Breast epithelium (tissue), 4 donors: Measurements from ENCODE around the gene THAP10. TPM values are rescaled to one million over a fixed set of nuclear protein-coding genes. Genes with fewer than 3 reads are reported as not detected.

Source experiments
- DNase-seq, 2 donors: peaks; one replicate each; pipeline ENCODE4 v3.0.0-alpha.2; 2019; ENCODE audit warnings: low spot score in 2 of 2
- H3K27ac ChIP-seq, 2 donors: fragments of 200-600 bp; sonication (generic) in 1 of 2; one replicate each; pipeline ENCODE4 v1.5.1; 2016 to 2019; ENCODE audit warnings: mild to moderate bottlenecking in 1 of 2
- H3K27me3 ChIP-seq, 2 donors: fragments of 200-600 bp; sonication (generic) in 1 of 2; one replicate each; pipeline versions ENCODE4 v1.5.1 to v1.6.0; 2017 to 2019; ENCODE audit warnings: control low read depth in 1 of 2, mild to moderate bottlenecking in 1 of 2
- H3K36me3 ChIP-seq: fragments of 200-600 bp; one replicate; pipeline ENCODE4 v1.5.1; 2019
- H3K4me1 ChIP-seq, 2 donors: fragments of 200-600 bp; sonication (generic); one replicate each; pipeline ENCODE4 v1.5.1; 2016 to 2019; ENCODE audit warnings: control low read depth in 1 of 2
- H3K4me3 ChIP-seq, 3 donors: fragments of 200-600 bp; sonication (generic); 1 replicate in 2 of 3; 2 replicates in 1 of 3; pipeline ENCODE4 v1.5.1; 2016 to 2019; ENCODE audit warnings: mild to moderate bottlenecking in 3 of 3, moderate library complexity in 2 of 3
- H3K9me3 ChIP-seq, 2 donors: fragments of 200-600 bp; sonication (generic) in 1 of 2; one replicate each; pipeline ENCODE4 v1.5.1; 2016 to 2019; ENCODE audit warnings: control low read depth in 1 of 2
- POLR2A ChIP-seq: fragments of 450-650 bp; IDR thresholded peaks from one replicate; pipeline ENCODE4 v1.6.1; 2016; ENCODE audit warnings: antibody characterized with exemption, mild to moderate bottlenecking, moderate library complexity
- POLR2AphosphoS5 ChIP-seq, 3 donors: sonication (generic); formaldehyde crosslinking; IDR thresholded peaks; one replicate each; pipeline ENCODE4 v1.6.1; 2017; ENCODE audit warnings: antibody characterized with exemption in 3 of 3
- intact Hi-C: fragments of 100-400 bp; cut with DNase I; formaldehyde crosslinking; loops from one replicate; pipeline ENCODE4 v1.15.1; 2023; ENCODE audit warnings: low total_unique reads
- total RNA-seq, 3 donors: library from RNA; depleted of rRNA; stranded (reverse); fragments of >200 nt; gene quantifications; one replicate each; pipeline ENCODE4 v1.1.0, GENCODE V29; 2016
- TF ChIP-seq, protein P1 (sequence below), 3 donors: fragments of 450-650 bp; IDR thresholded peaks; one replicate each; pipeline ENCODE4 v1.5.1; 2016 to 2017; ENCODE audit warnings: antibody characterized with exemption in 3 of 3, mild to moderate bottlenecking in 3 of 3, moderate library complexity in 3 of 3

Gene THAP10
- total RNA-seq, 3 donors from 2014 or later = 1.8 to 5.9 (median 5.1) TPM

DNA sequence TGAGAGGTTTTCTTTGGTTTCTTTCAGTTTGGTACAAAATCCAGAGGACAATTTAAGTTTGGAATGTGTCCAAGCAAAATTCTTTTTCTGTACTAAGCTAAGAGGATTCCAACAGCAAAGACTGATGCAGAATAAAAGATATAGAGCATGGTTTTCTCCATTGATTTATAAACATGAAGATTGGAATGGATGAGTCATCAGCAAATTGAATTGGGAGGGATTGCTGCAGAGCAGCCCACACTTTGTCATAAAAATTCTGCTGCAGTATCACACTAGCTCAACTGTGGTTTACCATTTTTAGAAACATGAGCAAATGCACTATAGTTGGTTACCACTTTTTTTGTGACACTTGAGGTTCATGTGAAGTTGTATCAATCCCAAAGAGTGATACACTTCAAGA is 22.2 kb downstream of the THAP10 start:
- no peak overlapping the region for H3K4me3 ChIP-seq
- peaks cover 3 to 9% of the 10 kb centered on the region in 2 donors for H3K4me1 ChIP-seq
- no peaks in the 10 kb centered on the region for H3K9me3 ChIP-seq
- H3K27ac ChIP-seq = peak overlapping the region; percentile 35 to 36
- no peaks in the 10 kb centered on the region for H3K27me3 ChIP-seq
- TF ChIP-seq POLR2A (no peak), POLR2AphosphoS5 (IDR thresholded peaks at IDR 0.05) (no peak)
- TF ChIP-seq, protein P1, sequence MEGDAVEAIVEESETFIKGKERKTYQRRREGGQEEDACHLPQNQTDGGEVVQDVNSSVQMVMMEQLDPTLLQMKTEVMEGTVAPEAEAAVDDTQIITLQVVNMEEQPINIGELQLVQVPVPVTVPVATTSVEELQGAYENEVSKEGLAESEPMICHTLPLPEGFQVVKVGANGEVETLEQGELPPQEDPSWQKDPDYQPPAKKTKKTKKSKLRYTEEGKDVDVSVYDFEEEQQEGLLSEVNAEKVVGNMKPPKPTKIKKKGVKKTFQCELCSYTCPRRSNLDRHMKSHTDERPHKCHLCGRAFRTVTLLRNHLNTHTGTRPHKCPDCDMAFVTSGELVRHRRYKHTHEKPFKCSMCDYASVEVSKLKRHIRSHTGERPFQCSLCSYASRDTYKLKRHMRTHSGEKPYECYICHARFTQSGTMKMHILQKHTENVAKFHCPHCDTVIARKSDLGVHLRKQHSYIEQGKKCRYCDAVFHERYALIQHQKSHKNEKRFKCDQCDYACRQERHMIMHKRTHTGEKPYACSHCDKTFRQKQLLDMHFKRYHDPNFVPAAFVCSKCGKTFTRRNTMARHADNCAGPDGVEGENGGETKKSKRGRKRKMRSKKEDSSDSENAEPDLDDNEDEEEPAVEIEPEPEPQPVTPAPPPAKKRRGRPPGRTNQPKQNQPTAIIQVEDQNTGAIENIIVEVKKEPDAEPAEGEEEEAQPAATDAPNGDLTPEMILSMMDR (IDR thresholded peaks at IDR 0.05) = no peak
- H3K36me3 ChIP-seq = no peaks in the 10 kb centered on the region
- intact Hi-C loops = no loop called here
- DNase-seq = no peak

DNA sequence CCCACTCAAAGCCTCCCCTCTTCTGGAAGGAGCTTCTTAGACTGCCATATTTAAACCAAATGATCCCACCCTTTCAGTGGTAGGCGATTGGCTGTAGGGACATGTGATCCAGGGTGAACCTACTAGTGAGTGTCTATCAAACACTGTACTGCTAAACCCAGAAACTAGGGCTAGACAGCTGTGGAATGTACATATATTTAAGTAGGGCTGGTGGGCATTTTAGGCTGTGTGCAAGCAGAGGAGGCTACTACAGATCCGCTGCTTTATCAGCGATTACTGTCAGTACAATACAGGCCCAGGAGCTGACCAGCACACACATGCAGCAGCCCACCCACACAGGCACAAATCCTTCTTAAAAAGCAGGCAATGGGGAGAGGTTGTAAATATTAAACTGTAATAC is 22.9 kb downstream of the THAP10 start:
- Histone ChIP-seq H3K27me3 (no peaks in the 10 kb centered on the region), H3K27ac (peak overlapping the region in 1 of 2 donors; percentile 16), H3K4me3 (no peak overlapping the region), H3K36me3 (no peaks in the 10 kb centered on the region), H3K4me1 (peaks cover 3 to 9% of the 10 kb centered on the region in 2 donors), H3K9me3 (no peaks in the 10 kb centered on the region)
- intact Hi-C loops = no loop called here
- DNase-seq = no peak
- TF ChIP-seq, protein P1 (IDR thresholded peaks at IDR 0.05) = no peak
- TF ChIP-seq POLR2A (no peak), POLR2AphosphoS5 (IDR thresholded peaks at IDR 0.05) (no peak)

GRCh38 chr15:70867911-70868467 is 24.2 kb downstream of the THAP10 start:
- Histone ChIP-seq H3K4me3 (peak overlapping the region in 1 of 3 donors; percentile 3), H3K27ac (peak overlapping the region; percentile 40 to 48), H3K4me1 (peaks cover 7 to 9% of the 10 kb centered on the region in 2 donors), H3K27me3 (no peaks in the 10 kb centered on the region), H3K9me3 (no peaks in the 10 kb centered on the region), H3K36me3 (no peaks in the 10 kb centered on the region)
- TF ChIP-seq, protein P1 (IDR thresholded peaks at IDR 0.05) = no peak
- TF ChIP-seq POLR2A = no peak
- TF ChIP-seq POLR2AphosphoS5 (IDR thresholded peaks at IDR 0.05) = peak; percentile 13 to 49 (median 41)
- DNase-seq = no peak
- intact Hi-C loops = no loop called here

- no peak for DNase-seq
- intact Hi-C loops = no loop called here
- H3K36me3 ChIP-seq = no peaks in the 10 kb centered on the region
- peak overlapping the region in 1 of 2 donors; percentile 48 for H3K27ac ChIP-seq
- H3K27me3 ChIP-seq = no peaks in the 10 kb centered on the region
- H3K9me3 ChIP-seq = no peaks in the 10 kb centered on the region
- no peak overlapping the region for H3K4me3 ChIP-seq
- TF ChIP-seq POLR2A (no peak), POLR2AphosphoS5 (IDR thresholded peaks at IDR 0.05) (no peak)
- TF ChIP-seq, protein P1 (IDR thresholded peaks at IDR 0.05) = no peak
- peaks cover 7 to 9% of the 10 kb centered on the region in 2 donors for H3K4me1 ChIP-seq
Measured at GRCh38 chr15:70866982-70867641, 25.1 kb downstream of the THAP10 start.

DNA sequence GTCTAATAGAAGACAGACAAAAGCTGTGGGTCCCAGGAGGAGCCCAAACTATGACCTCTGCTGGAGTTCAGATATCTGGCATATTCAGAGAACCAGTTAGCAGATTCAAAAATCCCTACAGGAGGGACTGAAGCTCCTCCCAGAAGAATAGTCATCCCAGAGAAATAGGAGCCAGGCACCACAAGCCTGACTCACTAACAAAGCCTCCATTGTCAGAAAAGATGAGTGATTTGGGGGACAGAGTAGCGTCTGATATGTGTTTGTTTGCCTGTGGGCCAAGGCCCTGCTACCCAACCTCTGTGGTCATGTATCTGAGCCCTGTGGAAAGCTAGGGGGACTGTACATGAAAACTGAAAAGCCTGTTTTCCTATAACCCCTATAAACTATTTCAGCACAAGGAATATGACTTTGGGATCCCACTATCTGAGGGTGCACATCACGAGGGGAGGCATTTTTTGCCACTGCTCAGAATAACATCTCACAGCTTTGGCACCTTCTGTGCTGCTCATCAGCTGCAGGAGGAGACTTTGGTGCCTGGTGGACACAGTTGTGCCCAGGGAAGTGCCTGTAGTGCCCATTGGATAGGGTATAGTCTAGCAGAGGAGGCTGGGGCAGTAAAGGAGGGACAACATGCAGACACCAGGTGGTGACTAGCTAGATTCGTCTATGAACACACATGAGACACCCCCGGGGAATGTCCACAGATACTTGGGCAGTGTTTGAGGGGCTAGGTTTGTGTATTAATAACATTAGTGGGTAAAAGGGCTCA is 28.6 kb downstream of the THAP10 start:
- Histone ChIP-seq H3K9me3 (no peaks in the 10 kb centered on the region), H3K27ac (peak overlapping the region; percentile 63 to 74), H3K36me3 (no peaks in the 10 kb centered on the region), H3K27me3 (no peaks in the 10 kb centered on the region), H3K4me3 (no peak overlapping the region), H3K4me1 (peaks cover 7 to 9% of the 10 kb centered on the region in 2 donors)
- intact Hi-C loops = no loop called here
- no peak for DNase-seq
- TF ChIP-seq, protein P1 (IDR thresholded peaks at IDR 0.05) = no peak
- no peak for TF ChIP-seq POLR2A
- no peak for TF ChIP-seq POLR2AphosphoS5 (IDR thresholded peaks at IDR 0.05)
